Spinal cord (tissue), 10 donors: Measurements from ENCODE around the gene NCKAP5. TPM values are rescaled to one million over a fixed set of nuclear protein-coding genes. Genes with fewer than 3 reads are reported as not detected.
A peak's percentile ranks its signal among the peaks of the same experiment; 100 is the strongest.

Source experiments
- DNase-seq, 6 donors: peaks; one replicate each; pipeline versions ENCODE4 v3.0.0 to v3.0.0-alpha.2; 2013 to 2015; ENCODE audit warnings: low spot score in 6 of 6, low read depth in 4 of 6
- H3K27ac ChIP-seq: one replicate; pipeline ENCODE4 v1.5.1; 2013; ENCODE audit warnings: low read depth, low read length, control low read depth
- H3K27me3 ChIP-seq: one replicate; pipeline ENCODE4 v1.6.1; 2013; ENCODE audit warnings: low read length; ENCODE audit not compliant: control insufficient read depth, insufficient read depth
- H3K36me3 ChIP-seq: one replicate; pipeline ENCODE4 v1.6.1; 2013; ENCODE audit warnings: low read length; ENCODE audit not compliant: control insufficient read depth, insufficient read depth
- H3K4me1 ChIP-seq: one replicate; pipeline ENCODE4 v1.6.1; 2013; ENCODE audit warnings: low read length; ENCODE audit not compliant: control insufficient read depth, insufficient read depth
- H3K4me3 ChIP-seq: one replicate; pipeline ENCODE4 v1.5.1; 2013; ENCODE audit warnings: low read depth, low read length, control low read depth
- H3K9me3 ChIP-seq: one replicate; pipeline ENCODE4 v1.6.1; 2013; ENCODE audit warnings: low read length; ENCODE audit not compliant: control insufficient read depth, insufficient read depth
- WGBS: methylation state at CpG from one replicate; pipeline ENCODE4 v1.1.5; 2013; ENCODE audit warnings: missing lambda C conversion rate; ENCODE audit not compliant: insufficient coverage; 5-methylcytosine and 5-hydroxymethylcytosine counted together
- polyA plus RNA-seq, 2 donors: library from polyadenylated mRNA; unstranded; fragments of 120-200 nt; gene quantifications; one replicate each; pipeline ENCODE4 v1.2.1, GENCODE V29; 2013; ENCODE audit not compliant: insufficient read length in 2 of 2
- total RNA-seq, 2 donors: library from RNA; depleted of rRNA in 1 of 2; stranded (reverse); fragments of 120-200 nt in 1 of 2; fragments of >200 nt in 1 of 2; gene quantifications; one replicate each; pipeline versions ENCODE4 v1.2.3 to v1.2.4, GENCODE V29; 2013 to 2014
- donor health status: healthy.

NCKAP5 gene
- total and polyA plus RNA-seq, 4 donors: 8.9 to 17.7 (median 11.6) TPM

GRCh38 chr2:132732694-132733093 is 835.6 kb downstream of the NCKAP5 start:
- Histone ChIP-seq H3K27me3 (no peaks in the 10 kb centered on the region), H3K4me3 (no peak overlapping the region), H3K4me1 (no peaks in the 10 kb centered on the region), H3K27ac (no peak overlapping the region), H3K9me3 (no peaks in the 10 kb centered on the region), H3K36me3 (peaks cover 6% of the 10 kb centered on the region)
- no peak for DNase-seq
- WGBS: 51% methylated on average over 3 of the region's 6 CpGs

- no peaks in the 10 kb centered on the region for H3K9me3 ChIP-seq
- no peaks in the 10 kb centered on the region for H3K4me1 ChIP-seq
- H3K4me3 ChIP-seq: no peak overlapping the region
- no peak for DNase-seq
- no peak overlapping the region for H3K27ac ChIP-seq
- peaks cover 6% of the 10 kb centered on the region for H3K36me3 ChIP-seq
- 93% methylated on average over 5 of the region's 5 CpGs for WGBS
- no peaks in the 10 kb centered on the region for H3K27me3 ChIP-seq
These were observed 836.8 kb downstream of the NCKAP5 start for GRCh38 chr2:132731441-132731840.

- Histone ChIP-seq H3K9me3 (no peaks in the 10 kb centered on the region), H3K36me3 (peaks cover 6% of the 10 kb centered on the region), H3K4me1 (no peaks in the 10 kb centered on the region), H3K27ac (no peak overlapping the region), H3K4me3 (no peak overlapping the region), H3K27me3 (no peaks in the 10 kb centered on the region)
- no peak for DNase-seq
- no CpG with 5 or more reads among the region's 6 CpGs for WGBS
These were observed 837.7 kb downstream of the NCKAP5 start for GRCh38 chr2:132730611-132731010.

GRCh38 chr2:132729522-132729921 is 838.7 kb downstream of the NCKAP5 start:
- no peaks in the 10 kb centered on the region for H3K9me3 ChIP-seq
- no peak overlapping the region for H3K27ac ChIP-seq
- no peaks in the 10 kb centered on the region for H3K4me1 ChIP-seq
- no peaks in the 10 kb centered on the region for H3K27me3 ChIP-seq
- H3K36me3 ChIP-seq: peaks cover 6% of the 10 kb centered on the region
- H3K4me3 ChIP-seq: no peak overlapping the region
- peak in 1 of 6 donors; percentile 57 for DNase-seq

DNA sequence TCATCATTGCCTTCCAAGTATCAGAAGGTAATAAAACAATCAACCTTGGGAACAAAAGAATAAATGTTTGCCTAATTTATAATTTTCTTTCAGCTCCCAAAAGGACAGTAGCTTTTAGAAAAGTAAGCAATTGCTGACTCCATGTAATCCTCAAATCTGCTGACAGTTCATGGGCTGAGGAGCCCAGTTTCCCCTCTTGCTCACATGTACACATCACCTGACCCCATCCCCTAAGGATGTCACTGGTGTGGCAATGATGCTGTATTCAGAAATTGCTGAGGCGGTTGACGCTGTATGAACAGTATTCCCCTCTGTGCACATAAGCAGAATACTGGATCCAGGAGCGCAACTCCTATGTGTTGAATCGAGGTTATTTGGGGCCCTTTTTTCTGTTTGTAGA is 842.1 kb downstream of the NCKAP5 start:
- Histone ChIP-seq H3K27ac (no peak overlapping the region), H3K4me3 (no peak overlapping the region), H3K4me1 (no peaks in the 10 kb centered on the region), H3K27me3 (no peaks in the 10 kb centered on the region), H3K36me3 (peaks cover 2% of the 10 kb centered on the region), H3K9me3 (no peaks in the 10 kb centered on the region)
- no CpG with 5 or more reads among the region's 4 CpGs for WGBS
- DNase-seq: peak in 1 of 6 donors; percentile 77

- H3K27ac ChIP-seq: no peak overlapping the region
- WGBS: 50% methylated on average over 9 of the region's 9 CpGs
- no peaks in the 10 kb centered on the region for H3K4me1 ChIP-seq
- no peaks in the 10 kb centered on the region for H3K27me3 ChIP-seq
- no peaks in the 10 kb centered on the region for H3K9me3 ChIP-seq
- DNase-seq: peak in 1 of 6 donors; percentile 85
- peaks cover 2% of the 10 kb centered on the region for H3K36me3 ChIP-seq
- H3K4me3 ChIP-seq: no peak overlapping the region
These were observed 842.5 kb downstream of the NCKAP5 start for GRCh38 chr2:132725748-132726147.

GRCh38 chr2:132725148-132725547 is 843.1 kb downstream of the NCKAP5 start:
- H3K27ac ChIP-seq: no peak overlapping the region
- H3K9me3 ChIP-seq: no peaks in the 10 kb centered on the region
- H3K4me1 ChIP-seq: no peaks in the 10 kb centered on the region
- no peak overlapping the region for H3K4me3 ChIP-seq
- H3K27me3 ChIP-seq: no peaks in the 10 kb centered on the region
- H3K36me3 ChIP-seq: peaks cover 2% of the 10 kb centered on the region
- peak in 1 of 6 donors; percentile 78 for DNase-seq
- no CpG with 5 or more reads among the region's 1 CpG for WGBS

GRCh38 chr2:132721938-132722337 is 846.3 kb downstream of the NCKAP5 start:
- Histone ChIP-seq H3K9me3 (no peaks in the 10 kb centered on the region), H3K4me3 (no peak overlapping the region), H3K27ac (no peak overlapping the region), H3K36me3 (peaks cover 5% of the 10 kb centered on the region), H3K27me3 (no peaks in the 10 kb centered on the region), H3K4me1 (no peaks in the 10 kb centered on the region)
- 100% methylated on average over 1 of the region's 2 CpGs for WGBS
- no peak for DNase-seq

DNA sequence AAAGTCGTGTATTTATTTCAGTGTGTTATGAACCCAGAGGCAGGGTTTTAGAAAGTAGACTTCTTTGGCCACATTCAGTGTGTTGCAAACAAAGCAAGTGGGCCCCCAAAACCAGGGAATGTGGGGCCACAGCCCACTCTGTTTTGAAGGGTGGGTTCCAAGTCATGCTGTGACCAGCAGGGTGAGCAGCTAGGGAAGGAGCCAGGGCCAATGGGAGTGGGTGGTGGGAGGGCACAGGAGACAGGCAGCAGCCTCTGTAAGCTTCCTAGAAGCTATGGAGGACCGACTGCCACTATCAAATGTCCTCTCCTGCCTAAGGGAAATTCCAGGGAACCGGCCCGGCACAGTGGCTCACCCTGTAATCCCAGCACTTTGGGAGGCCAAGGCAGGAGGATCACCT is 847.9 kb downstream of the NCKAP5 start:
- DNase-seq: no peak
- Histone ChIP-seq H3K27me3 (no peaks in the 10 kb centered on the region), H3K4me1 (peaks cover 3% of the 10 kb centered on the region), H3K9me3 (no peaks in the 10 kb centered on the region), H3K4me3 (no peak overlapping the region), H3K27ac (no peak overlapping the region), H3K36me3 (peaks cover 5% of the 10 kb centered on the region)
- 100% methylated on average over 3 of the region's 4 CpGs for WGBS

DNA sequence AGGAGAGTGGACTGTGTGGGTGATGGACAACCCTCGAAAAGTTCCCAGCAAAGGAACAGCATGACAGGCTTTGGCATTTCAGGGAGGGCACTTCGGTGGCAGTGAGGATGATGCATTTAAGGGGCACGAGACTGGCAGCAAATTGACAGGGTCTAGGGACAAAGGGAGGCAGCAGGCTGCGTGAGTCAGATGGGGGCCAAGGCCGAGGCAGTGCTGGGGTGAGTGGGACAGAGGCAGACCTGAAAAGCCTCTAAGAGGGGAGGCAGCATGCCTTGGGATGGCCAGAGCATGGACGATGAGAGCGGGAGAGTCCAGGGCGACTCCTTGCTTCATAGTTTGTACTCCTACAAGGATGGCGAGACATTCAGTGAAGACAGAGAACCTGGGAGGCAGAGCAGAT is 848.8 kb downstream of the NCKAP5 start:
- no peaks in the 10 kb centered on the region for H3K27me3 ChIP-seq
- no peak overlapping the region for H3K4me3 ChIP-seq
- DNase-seq: no peak
- no peaks in the 10 kb centered on the region for H3K9me3 ChIP-seq
- H3K4me1 ChIP-seq: peaks cover 3% of the 10 kb centered on the region
- WGBS: 93% methylated on average over 8 of the region's 9 CpGs
- peaks cover 5% of the 10 kb centered on the region for H3K36me3 ChIP-seq
- no peak overlapping the region for H3K27ac ChIP-seq
